Neural cell (in vitro differentiated cells): ENCODE data around the gene PRKAG3. TPM values are rescaled to one million over a fixed set of nuclear protein-coding genes. Genes with fewer than 3 reads are reported as not detected.

ENCODE experiments used
- H2AFZ ChIP-seq: fragments of 200-600, 300-800 bp; sonication (generic), shearing (Covaris generic); 2 replicates; pipeline ENCODE4 v1.6.0; 2014; ENCODE audit warnings: low read depth, mild to moderate bottlenecking, antibody characterized with exemption, low read length, moderate library complexity
- H3F3A ChIP-seq: fragments of 200-600 bp; shearing (Covaris generic); 2 replicates; pipeline ENCODE4 v1.6.1; 2016; ENCODE audit warnings: mild to moderate bottlenecking, moderate library complexity, mixed read lengths, antibody characterized with exemption, low read length; ENCODE audit not compliant: insufficient read depth, poor library complexity, severe bottlenecking
- H3K27ac ChIP-seq: fragments of 200-600, 300-800 bp; sonication (generic), shearing (Covaris generic); 2 replicates; pipeline ENCODE4 v1.5.1; 2014; ENCODE audit warnings: mild to moderate bottlenecking, low read length, moderate library complexity
- H3K27me3 ChIP-seq: fragments of 300-800, 200-600 bp; sonication (generic), shearing (Covaris generic); 2 replicates; pipeline ENCODE4 v1.6.0; 2014; ENCODE audit warnings: mild to moderate bottlenecking, low read depth, low read length, moderate library complexity; ENCODE audit not compliant: insufficient read depth
- H3K36me3 ChIP-seq: fragments of 300-800, 200-600 bp; sonication (generic), shearing (Covaris generic); 2 replicates; pipeline ENCODE4 v1.5.1; 2014; ENCODE audit warnings: mild to moderate bottlenecking, antibody characterized with exemption, low read length, moderate library complexity; ENCODE audit not compliant: insufficient read depth
- H3K4me2 ChIP-seq: fragments of 300-800, 200-600 bp; sonication (generic), shearing (Covaris generic); 2 replicates; pipeline ENCODE4 v1.6.0; 2014; ENCODE audit warnings: mild to moderate bottlenecking, low read length
- H3K4me3 ChIP-seq: fragments of 300-800, 200-600 bp; sonication (generic), shearing (Covaris generic); 2 replicates; pipeline ENCODE4 v1.5.1; 2014; ENCODE audit warnings: mild to moderate bottlenecking, low read length, moderate library complexity
- H3K79me2 ChIP-seq: fragments of 200-600 bp; shearing (Covaris generic); replicated peaks from 2 replicates; pipeline ENCODE4 v1.6.0; 2014; ENCODE audit warnings: mild to moderate bottlenecking, low read length, moderate library complexity; ENCODE audit not compliant: insufficient read depth
- H3K9ac ChIP-seq: fragments of 300-800, 200-600 bp; sonication (generic), shearing (Covaris generic); 2 replicates; pipeline ENCODE4 v1.6.1; 2016; ENCODE audit warnings: mild to moderate bottlenecking, low read length, mixed read lengths
- H3K9me2 ChIP-seq: fragments of 200-600 bp; shearing (Covaris generic); 2 replicates; pipeline ENCODE4 v1.6.1; 2016; ENCODE audit warnings: mild to moderate bottlenecking, low read length, mixed read lengths; ENCODE audit not compliant: insufficient read depth
- H3K9me3 ChIP-seq: fragments of 200-600, 300-800 bp; sonication (generic), shearing (Covaris generic); 2 replicates; pipeline ENCODE4 v1.6.1; 2016; ENCODE audit warnings: mild to moderate bottlenecking, mixed run types, low read length, moderate library complexity, mixed read lengths
- H4K20me1 ChIP-seq: fragments of 200-600 bp; shearing (Covaris generic); 2 replicates; pipeline ENCODE4 v1.6.1; 2016; ENCODE audit warnings: mild to moderate bottlenecking, mixed run types; ENCODE audit not compliant: insufficient read depth
- EP300 ChIP-seq: fragments of 450-650 bp; conservative IDR thresholded peaks from 2 replicates; pipeline ENCODE4 v1.6.1; 2014; ENCODE audit warnings: antibody characterized with exemption, mild to moderate bottlenecking, moderate library complexity; ENCODE audit not compliant: poor library complexity, severe bottlenecking
- EZH2 ChIP-seq: fragments of 200-600, 300-800 bp; shearing (Covaris generic), sonication (generic); IDR thresholded peaks from 2 replicates; pipeline ENCODE4 v1.6.1; 2014; ENCODE audit warnings: antibody characterized with exemption, low read length, borderline replicate concordance, mild to moderate bottlenecking; ENCODE audit not compliant: insufficient read depth, poor library complexity, severe bottlenecking
- MXI1 ChIP-seq: fragments of 450-650 bp; conservative IDR thresholded peaks from 2 replicates; pipeline ENCODE4 v1.6.1; 2014; ENCODE audit warnings: antibody characterized with exemption, mild to moderate bottlenecking; ENCODE audit not compliant: poor library complexity, severe bottlenecking
- POLR2AphosphoS5 ChIP-seq: IDR thresholded peaks from 2 replicates; pipeline ENCODE4 v1.6.1; 2012
- RAD21 ChIP-seq: fragments of 450-650 bp; conservative IDR thresholded peaks from 2 replicates; pipeline ENCODE4 v1.6.1; 2014; ENCODE audit warnings: antibody characterized with exemption, mild to moderate bottlenecking, moderate library complexity
- REST ChIP-seq: IDR thresholded peaks from 2 replicates; pipeline ENCODE4 v1.6.1; 2012; ENCODE audit warnings: borderline replicate concordance
- SMC3 ChIP-seq: fragments of 450-650 bp; conservative IDR thresholded peaks from 2 replicates; pipeline ENCODE4 v1.6.1; 2014; ENCODE audit warnings: antibody characterized with exemption, mild to moderate bottlenecking, moderate library complexity; ENCODE audit not compliant: poor library complexity
- TAF1 ChIP-seq: IDR thresholded peaks from 2 replicates; pipeline ENCODE4 v1.6.1; 2012; ENCODE audit warnings: low read depth
- polyA plus RNA-seq: library from polyadenylated mRNA; depleted of rRNA; stranded (reverse); fragments of >200 nt; gene quantifications from 2 replicates; pipeline ENCODE4 v1.2.3, GENCODE V29; 2014
- TF ChIP-seq, protein P1 (sequence below): fragments of 450-650 bp; IDR thresholded peaks from 2 replicates; pipeline ENCODE4 v1.5.1; 2014; ENCODE audit warnings: antibody characterized with exemption, mild to moderate bottlenecking, moderate library complexity; ENCODE audit not compliant: poor library complexity, severe bottlenecking

Gene PRKAG3
- polyA plus RNA-seq, 1 donor from 2014 or later: not detected

DNA sequence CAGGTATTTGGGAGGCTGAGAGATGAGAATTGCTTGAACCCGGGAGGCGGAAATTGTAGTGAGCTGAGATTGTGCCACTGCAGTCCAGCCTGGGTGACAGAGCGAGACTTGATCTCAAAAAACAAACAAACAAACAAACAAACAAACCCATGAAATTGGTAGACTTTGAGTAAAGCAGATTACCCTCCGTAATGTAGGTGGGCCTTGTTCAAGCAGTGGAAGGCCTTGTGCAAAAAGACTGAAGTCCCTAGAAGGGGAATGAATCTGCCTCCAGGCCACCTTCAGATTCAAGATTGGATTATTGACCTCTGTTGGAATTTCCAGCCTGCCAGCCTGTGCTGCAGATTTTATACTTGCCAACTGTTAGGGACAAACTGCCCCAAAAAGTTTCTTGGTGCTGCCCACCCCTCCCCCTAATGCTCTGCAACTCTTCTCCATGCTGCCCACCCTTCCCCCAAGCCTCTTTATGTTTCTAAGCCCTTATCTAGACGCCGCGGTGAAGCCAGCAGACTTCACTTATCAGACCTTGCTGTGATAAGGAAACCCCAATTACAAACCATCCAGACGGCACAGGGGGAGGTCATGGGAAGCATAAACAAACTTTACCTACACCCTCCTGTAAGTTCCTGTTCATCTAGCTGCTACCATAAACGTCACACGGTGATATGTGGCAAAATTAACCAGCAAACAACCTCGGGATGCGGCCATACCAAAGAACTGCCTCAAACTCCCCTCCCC is 32.7 kb downstream of the PRKAG3 start:
- H3K27me3 ChIP-seq: no peaks in the 10 kb centered on the region
- no peak overlapping the region for H2AFZ ChIP-seq
- no peak overlapping the region for H3K4me3 ChIP-seq
- no peak overlapping the region for H3K27ac ChIP-seq
- no peaks in the 10 kb centered on the region for H3K79me2 ChIP-seq
- H3K9ac ChIP-seq: no peak overlapping the region
- H3F3A ChIP-seq: no peaks in the 10 kb centered on the region
- no peaks in the 10 kb centered on the region for H3K9me3 ChIP-seq
- no peak for TF ChIP-seq EP300
- TF ChIP-seq REST: no peak
- no peak for TF ChIP-seq POLR2AphosphoS5
- no peak for TF ChIP-seq RAD21
- no peak for TF ChIP-seq SMC3
- TF ChIP-seq, protein P1, sequence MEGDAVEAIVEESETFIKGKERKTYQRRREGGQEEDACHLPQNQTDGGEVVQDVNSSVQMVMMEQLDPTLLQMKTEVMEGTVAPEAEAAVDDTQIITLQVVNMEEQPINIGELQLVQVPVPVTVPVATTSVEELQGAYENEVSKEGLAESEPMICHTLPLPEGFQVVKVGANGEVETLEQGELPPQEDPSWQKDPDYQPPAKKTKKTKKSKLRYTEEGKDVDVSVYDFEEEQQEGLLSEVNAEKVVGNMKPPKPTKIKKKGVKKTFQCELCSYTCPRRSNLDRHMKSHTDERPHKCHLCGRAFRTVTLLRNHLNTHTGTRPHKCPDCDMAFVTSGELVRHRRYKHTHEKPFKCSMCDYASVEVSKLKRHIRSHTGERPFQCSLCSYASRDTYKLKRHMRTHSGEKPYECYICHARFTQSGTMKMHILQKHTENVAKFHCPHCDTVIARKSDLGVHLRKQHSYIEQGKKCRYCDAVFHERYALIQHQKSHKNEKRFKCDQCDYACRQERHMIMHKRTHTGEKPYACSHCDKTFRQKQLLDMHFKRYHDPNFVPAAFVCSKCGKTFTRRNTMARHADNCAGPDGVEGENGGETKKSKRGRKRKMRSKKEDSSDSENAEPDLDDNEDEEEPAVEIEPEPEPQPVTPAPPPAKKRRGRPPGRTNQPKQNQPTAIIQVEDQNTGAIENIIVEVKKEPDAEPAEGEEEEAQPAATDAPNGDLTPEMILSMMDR: no peak
- no peak for TF ChIP-seq TAF1
- no peak for TF ChIP-seq MXI1
- TF ChIP-seq EZH2: no peak
- H4K20me1 ChIP-seq: no peaks in the 10 kb centered on the region
- no peaks in the 10 kb centered on the region for H3K9me2 ChIP-seq
- no peaks in the 10 kb centered on the region for H3K36me3 ChIP-seq
- no peak overlapping the region for H3K4me2 ChIP-seq

GRCh38 chr2:218796691-218797090 is 34.9 kb downstream of the PRKAG3 start:
- no peak overlapping the region for H3K27ac ChIP-seq

More at GRCh38 chr2:218796691-218797090, 34.9 kb downstream of the PRKAG3 start:
- Histone ChIP-seq H3K4me3 (no peak overlapping the region), H3K79me2 (no peaks in the 10 kb centered on the region), H3F3A (no peaks in the 10 kb centered on the region), H3K9ac (no peak overlapping the region), H3K36me3 (no peaks in the 10 kb centered on the region), H2AFZ (no peak overlapping the region), H4K20me1 (no peaks in the 10 kb centered on the region), H3K27me3 (no peaks in the 10 kb centered on the region), H3K9me3 (no peaks in the 10 kb centered on the region), H3K9me2 (no peaks in the 10 kb centered on the region), H3K4me2 (no peak overlapping the region)
- TF ChIP-seq EZH2 (no peak), MXI1 (no peak), REST (no peak), EP300 (no peak), POLR2AphosphoS5 (no peak), SMC3 (no peak), TAF1 (no peak)
- TF ChIP-seq, protein P1: no peak
